Peyer's patch (tissue), 4 donors: Measurements from ENCODE around the gene ATP1A1. TPM values are rescaled to one million over a fixed set of nuclear protein-coding genes. Genes with fewer than 3 reads are reported as not detected.
A peak's percentile ranks its signal among the peaks of the same experiment; 100 is the strongest.

Experiments used
- DNase-seq, 3 donors: peaks; one replicate each; pipeline ENCODE4 v3.0.0-alpha.2; 2017 to 2019
- H3K27ac ChIP-seq, 4 donors: fragments of 200-600 bp; sonication (generic); one replicate each; pipeline ENCODE4 v1.5.1; 2016 to 2019
- H3K27me3 ChIP-seq, 2 donors: fragments of 200-600 bp; sonication (generic); one replicate each; pipeline ENCODE4 v1.5.1; 2019
- H3K36me3 ChIP-seq, 3 donors: fragments of 200-600 bp; sonication (generic); one replicate each; pipeline ENCODE4 v1.5.1; 2016 to 2019
- H3K4me1 ChIP-seq, 4 donors: fragments of 200-600 bp; sonication (generic); one replicate each; pipeline ENCODE4 v1.5.1; 2016 to 2019
- H3K4me3 ChIP-seq, 4 donors: fragments of 200-600 bp; sonication (generic); 1 replicate in 3 of 4; 2 replicates in 1 of 4; pipeline ENCODE4 v1.5.1; 2016 to 2019; ENCODE audit warnings: mild to moderate bottlenecking in 1 of 4
- H3K9me3 ChIP-seq, 4 donors: fragments of 200-600 bp; sonication (generic); one replicate each; pipeline ENCODE4 v1.5.1; 2016 to 2019; ENCODE audit warnings: mild to moderate bottlenecking in 1 of 4
- CTCF ChIP-seq, 6 experiments: fragments of 450-650 bp in 4 of 6; fragments of 200-600 bp in 2 of 6; sonication (generic) in 1 of 6; IDR thresholded peaks; one replicate each; pipeline ENCODE4 v1.5.1; 2017 to 2019; ENCODE audit warnings: antibody characterized with exemption in 6 of 6, mild to moderate bottlenecking in 3 of 6, moderate library complexity in 1 of 6
- POLR2A ChIP-seq, 2 donors: fragments of 450-650 bp; IDR thresholded peaks; one replicate each; pipeline ENCODE4 v1.5.1; 2017; ENCODE audit warnings: antibody characterized with exemption in 2 of 2, mild to moderate bottlenecking in 2 of 2, moderate library complexity in 2 of 2
- total RNA-seq, 4 donors: library from RNA; depleted of rRNA; stranded (reverse); fragments of >200 nt; gene quantifications; one replicate each; pipeline ENCODE4 v1.1.0, GENCODE V29; 2016

ATP1A1 gene
- total RNA-seq, 4 donors from 2014 or later, result 229 to 4,700 (median 2,986) TPM

- H3K27ac ChIP-seq, result no peak overlapping the region
Observed at GRCh38 chr1:116351914-116352313, 21.1 kb upstream of the ATP1A1 start.

GRCh38 chr1:116352349-116352813, 20.7 kb upstream of the ATP1A1 start:
- DNase-seq, result no peak
- Histone ChIP-seq H3K27ac (no peak overlapping the region), H3K27me3 (no peaks in the 10 kb centered on the region), H3K36me3 (no peaks in the 10 kb centered on the region), H3K4me3 (no peak overlapping the region), H3K4me1 (no peaks in the 10 kb centered on the region), H3K9me3 (no peaks in the 10 kb centered on the region)
- TF ChIP-seq CTCF (IDR thresholded peaks at IDR 0.05) (no peak), POLR2A (IDR thresholded peaks at IDR 0.05) (no peak)

More at GRCh38 chr1:116351914-116352313, 21.1 kb upstream of the ATP1A1 start:
- H3K9me3 ChIP-seq, result no peaks in the 10 kb centered on the region
- no peaks in the 10 kb centered on the region for H3K4me1 ChIP-seq
- no peak for DNase-seq
- TF ChIP-seq CTCF (IDR thresholded peaks at IDR 0.05) (no peak), POLR2A (IDR thresholded peaks at IDR 0.05) (no peak)
- H3K27me3 ChIP-seq, result no peaks in the 10 kb centered on the region
- no peak overlapping the region for H3K4me3 ChIP-seq
- no peaks in the 10 kb centered on the region for H3K36me3 ChIP-seq

GRCh38 chr1:116353155-116353554, 19.9 kb upstream of the ATP1A1 start:
- H3K36me3 ChIP-seq, result no peaks in the 10 kb centered on the region
- DNase-seq, result no peak
- no peaks in the 10 kb centered on the region for H3K27me3 ChIP-seq
- H3K27ac ChIP-seq, result peak overlapping the region in 1 of 4 donors; percentile 70
- H3K4me1 ChIP-seq, result no peaks in the 10 kb centered on the region
- TF ChIP-seq POLR2A (IDR thresholded peaks at IDR 0.05) (no peak), CTCF (IDR thresholded peaks at IDR 0.05) (no peak)
- no peaks in the 10 kb centered on the region for H3K9me3 ChIP-seq
- H3K4me3 ChIP-seq, result no peak overlapping the region

- no peaks in the 10 kb centered on the region for H3K9me3 ChIP-seq
- no peaks in the 10 kb centered on the region for H3K27me3 ChIP-seq
- no peak for DNase-seq
- no peaks in the 10 kb centered on the region for H3K36me3 ChIP-seq
- H3K27ac ChIP-seq, result no peak overlapping the region
- H3K4me3 ChIP-seq, result no peak overlapping the region
- H3K4me1 ChIP-seq, result peaks cover 0 to 4% (median 0%) of the 10 kb centered on the region in 4 donors
- TF ChIP-seq POLR2A (IDR thresholded peaks at IDR 0.05) (no peak), CTCF (IDR thresholded peaks at IDR 0.05) (no peak)
Observed at GRCh38 chr1:116356067-116356466, 17.0 kb upstream of the ATP1A1 start.

- no peaks in the 10 kb centered on the region for H3K9me3 ChIP-seq
- no peak for TF ChIP-seq CTCF (IDR thresholded peaks at IDR 0.05)
- no peak for TF ChIP-seq POLR2A (IDR thresholded peaks at IDR 0.05)
- H3K36me3 ChIP-seq, result no peaks in the 10 kb centered on the region
- H3K27me3 ChIP-seq, result no peaks in the 10 kb centered on the region
- DNase-seq, result no peak
- H3K4me1 ChIP-seq, result peaks cover 0 to 4% (median 0%) of the 10 kb centered on the region in 4 donors
- H3K4me3 ChIP-seq, result no peak overlapping the region
- no peak overlapping the region for H3K27ac ChIP-seq
Observed at GRCh38 chr1:116356673-116357072, 16.4 kb upstream of the ATP1A1 start.

- no peak for TF ChIP-seq CTCF (IDR thresholded peaks at IDR 0.05)
- TF ChIP-seq POLR2A (IDR thresholded peaks at IDR 0.05), result no peak
- DNase-seq, result no peak
Observed at GRCh38 chr1:116357487-116357886, 15.6 kb upstream of the ATP1A1 start.

More at GRCh38 chr1:116357487-116357886, 15.6 kb upstream of the ATP1A1 start:
- no peak overlapping the region for H3K4me3 ChIP-seq
- H3K27ac ChIP-seq, result no peak overlapping the region
- no peaks in the 10 kb centered on the region for H3K27me3 ChIP-seq
- H3K9me3 ChIP-seq, result no peaks in the 10 kb centered on the region
- no peaks in the 10 kb centered on the region for H3K36me3 ChIP-seq
- peaks cover 0 to 4% (median 0%) of the 10 kb centered on the region in 4 donors for H3K4me1 ChIP-seq
